CD14-positive monocyte (primary cell): ENCODE data around the gene CCDC88C. TPM values are rescaled to one million over a fixed set of nuclear protein-coding genes. Genes with fewer than 3 reads are reported as not detected.

Source experiments
- DNase-seq, 3 donors: peaks; one replicate each; pipeline ENCODE4 v3.0.0-alpha.2; 2011 to 2022
- H2AFZ ChIP-seq: 2 replicates; pipeline ENCODE4 v1.6.0; 2012; ENCODE audit warnings: mild to moderate bottlenecking, low read depth, low read length, inconsistent platforms; ENCODE audit not compliant: insufficient read depth, poor library complexity, severe bottlenecking
- H3K27ac ChIP-seq, 2 donors: 1 replicate in 1 of 2; 2 replicates in 1 of 2; pipeline ENCODE4 v1.5.1; 2012 to 2013; ENCODE audit warnings: low read length in 2 of 2, control low read depth in 1 of 2, inconsistent platforms in 1 of 2, low read depth in 1 of 2, mild to moderate bottlenecking in 1 of 2
- H3K27me3 ChIP-seq, 2 donors: one replicate each; pipeline versions ENCODE4 v1.6.0 to v1.6.1; 2011 to 2013; ENCODE audit warnings: low read length in 2 of 2; ENCODE audit not compliant: control insufficient read depth in 2 of 2, insufficient read depth in 2 of 2
- H3K36me3 ChIP-seq, 2 donors: replicated peaks in 1 of 2; 1 replicate in 1 of 2; 2 replicates in 1 of 2; pipeline versions ENCODE4 v1.5.1 to v1.6.1; 2012 to 2013; ENCODE audit warnings: low read length in 2 of 2, control low read depth in 1 of 2, inconsistent platforms in 1 of 2, mild to moderate bottlenecking in 1 of 2; ENCODE audit not compliant: insufficient read depth in 2 of 2, control insufficient read depth in 1 of 2
- H3K4me1 ChIP-seq, 2 donors: 1 replicate in 1 of 2; 2 replicates in 1 of 2; pipeline versions ENCODE4 v1.5.1 to v1.6.1; 2012 to 2013; ENCODE audit warnings: low read length in 2 of 2, control low read depth in 1 of 2, inconsistent platforms in 1 of 2, mild to moderate bottlenecking in 1 of 2, moderate library complexity in 1 of 2; ENCODE audit not compliant: insufficient read depth in 2 of 2, control insufficient read depth in 1 of 2
- H3K4me2 ChIP-seq: replicated peaks from 2 replicates; pipeline ENCODE3; 2012; ENCODE audit warnings: low read length, moderate library complexity, mild to moderate bottlenecking; ENCODE audit not compliant: poor library complexity, severe bottlenecking; ENCODE audit errors: extremely low read depth
- H3K4me3 ChIP-seq, 3 experiments: fragments of 200-600 bp in 1 of 3; sonication (generic) in 1 of 3; replicated peaks in 1 of 3; 1 replicate in 2 of 3; 2 replicates in 1 of 3; pipeline ENCODE4 v1.5.1; 2011 to 2013; ENCODE audit warnings: low read length in 3 of 3, mild to moderate bottlenecking in 3 of 3, control low read depth in 2 of 3, low read depth in 2 of 3, inconsistent platforms in 1 of 3, moderate library complexity in 1 of 3
- H3K79me2 ChIP-seq: 2 replicates; pipeline ENCODE4 v1.6.0; 2012; ENCODE audit warnings: mild to moderate bottlenecking, control low read depth, inconsistent platforms, low read length, moderate library complexity; ENCODE audit not compliant: insufficient read depth
- H3K9ac ChIP-seq: 2 replicates; pipeline ENCODE4 v1.6.0; 2017; ENCODE audit warnings: low read length, mild to moderate bottlenecking; ENCODE audit not compliant: insufficient read depth, poor library complexity, severe bottlenecking
- H3K9me3 ChIP-seq, 2 donors: replicated peaks in 1 of 2; 1 replicate in 1 of 2; 2 replicates in 1 of 2; pipeline versions ENCODE4 v1.5.1 to v1.6.1; 2012 to 2013; ENCODE audit warnings: low read length in 2 of 2, control low read depth in 1 of 2; ENCODE audit not compliant: control insufficient read depth in 1 of 2, insufficient read depth in 1 of 2
- H4K20me1 ChIP-seq: 2 replicates; pipeline ENCODE4 v1.6.0; 2012; ENCODE audit warnings: mild to moderate bottlenecking, low read length, control low read depth, moderate library complexity; ENCODE audit not compliant: insufficient read depth
- H3K27ac Mint-ChIP-seq, 7 donors: one replicate each; pipeline ENCODE4 v1.8.0; 2020; ENCODE audit warnings: mild to moderate bottlenecking in 7 of 7, mixed read lengths in 7 of 7, moderate library complexity in 6 of 7, inconsistent platforms in 2 of 7
- H3K27me3 Mint-ChIP-seq, 3 donors: one replicate each; pipeline ENCODE4 v1.8.0; 2021 to 2022; ENCODE audit warnings: low read depth in 3 of 3, mild to moderate bottlenecking in 3 of 3, mixed read lengths in 3 of 3, moderate library complexity in 3 of 3, inconsistent platforms in 1 of 3
- H3K36me3 Mint-ChIP-seq, 2 donors: one replicate each; pipeline ENCODE4 v1.8.0; 2020; ENCODE audit warnings: mixed read lengths in 2 of 2, inconsistent platforms in 1 of 2, mild to moderate bottlenecking in 1 of 2
- H3K4me1 Mint-ChIP-seq: one replicate; pipeline ENCODE4 v1.8.0; 2020; ENCODE audit warnings: mild to moderate bottlenecking, mixed read lengths
- H3K4me3 Mint-ChIP-seq, 2 donors: one replicate each; pipeline ENCODE4 v1.8.0; 2020; ENCODE audit warnings: mild to moderate bottlenecking in 2 of 2, mixed read lengths in 2 of 2, moderate library complexity in 1 of 2
- H3K9me3 Mint-ChIP-seq, 7 donors: one replicate each; pipeline ENCODE4 v1.8.0; 2020 to 2022; ENCODE audit warnings: mixed read lengths in 7 of 7, mild to moderate bottlenecking in 6 of 7, moderate library complexity in 6 of 7, inconsistent platforms in 2 of 7
- CTCF ChIP-seq: fragments of 200-600 bp; IDR thresholded peaks from one replicate; pipeline ENCODE4 v1.8.0; 2022; ENCODE audit warnings: antibody characterized with exemption, mild to moderate bottlenecking
- WGBS: methylation state at CpG from one replicate; pipeline ENCODE4 v1.1.5; 2013; ENCODE audit warnings: missing lambda C conversion rate; ENCODE audit not compliant: insufficient coverage; 5-methylcytosine and 5-hydroxymethylcytosine counted together
- intact Hi-C, 2 donors: fragments of 100-400 bp; cut with micrococcal nuclease; formaldehyde crosslinking; loops; one replicate each; pipeline versions ENCODE4 v1.15.0 to v1.15.1; 2023
- polyA plus RNA-seq, 3 donors: library from polyadenylated mRNA; depleted of rRNA in 1 of 3; unstranded in 2 of 3; stranded (reverse) in 1 of 3; fragments of 300-500 nt in 2 of 3; fragments of >200 nt in 1 of 3; fragmentation: Illumina TruSeq in 2 of 3; gene quantifications; 1 replicate in 2 of 3; 2 replicates in 1 of 3; pipeline ENCODE4 v1.2.3, GENCODE V29; 2012 to 2021

Gene CCDC88C
- polyA plus RNA-seq, 3 donors: 11.6 to 69.7 (median 12.3) TPM

- Mint-ChIP-seq H3K27ac (peak overlapping the region in 1 of 7 donors; percentile 77), H3K36me3 (peaks cover 68 to 91% of the 10 kb centered on the region in 2 donors), H3K4me1 (peaks cover 63% of the 10 kb centered on the region), H3K27me3 (no peaks in the 10 kb centered on the region), H3K4me3 (no peak overlapping the region), H3K9me3 (no peaks in the 10 kb centered on the region)
- Histone ChIP-seq H3K4me1 (peaks cover 49 to 63% of the 10 kb centered on the region in 2 donors), H2AFZ (no peak overlapping the region), H3K9me3 (no peaks in the 10 kb centered on the region), H3K9ac (no peak overlapping the region), H3K4me2 (no peak overlapping the region), H3K27me3 (no peaks in the 10 kb centered on the region), H3K4me3 (no peak overlapping the region), H4K20me1 (peaks cover 46% of the 10 kb centered on the region), H3K79me2 (peaks cover 59% of the 10 kb centered on the region), H3K27ac (no peak overlapping the region), H3K36me3 (peaks cover 51 to 79% of the 10 kb centered on the region in 2 donors)
- intact Hi-C loops: loop anchor here in 1 of 2 donors (5.0 to 10.0 kb wide), 2 partner anchors 42 to 175 kb away; no protein-coding TSS in a partner anchor
- no peak for DNase-seq
- no peak for TF ChIP-seq CTCF
- WGBS: 99% methylated on average over 9 of the region's 9 CpGs
Observed at GRCh38 chr14:91320266-91320665, 97.4 kb downstream of the CCDC88C start.

GRCh38 chr14:91318911-91319310 is 98.7 kb downstream of the CCDC88C start:
- Mint-ChIP-seq H3K4me1 (peaks cover 49% of the 10 kb centered on the region), H3K27ac (peak overlapping the region in 3 of 7 donors; percentile 54 to 79 (median 60)), H3K36me3 (peaks cover 73 to 94% of the 10 kb centered on the region in 2 donors), H3K27me3 (peaks cover 0 to 2% (median under 1%) of the 10 kb centered on the region in 3 donors), H3K4me3 (no peak overlapping the region), H3K9me3 (no peaks in the 10 kb centered on the region)
- peaks cover 69% of the 10 kb centered on the region for H3K79me2 ChIP-seq
- H2AFZ ChIP-seq: no peak overlapping the region
- H3K27ac ChIP-seq: peak overlapping the region in 1 of 2 donors; percentile 14
- no peak overlapping the region for H3K4me3 ChIP-seq
- no peak overlapping the region for H3K4me2 ChIP-seq
- intact Hi-C loops: no loop called here
- peaks cover 58 to 83% of the 10 kb centered on the region in 2 donors for H3K36me3 ChIP-seq
- WGBS: 96% methylated on average over 3 of the region's 4 CpGs
- no peaks in the 10 kb centered on the region for H3K9me3 ChIP-seq
- DNase-seq: no peak
- no peaks in the 10 kb centered on the region for H3K27me3 ChIP-seq
- no peak for TF ChIP-seq CTCF
- H3K9ac ChIP-seq: no peak overlapping the region
- H4K20me1 ChIP-seq: peaks cover 46% of the 10 kb centered on the region
- peaks cover 35 to 50% of the 10 kb centered on the region in 2 donors for H3K4me1 ChIP-seq
